ENCODE data around the gene ZBTB45.
"Not testable (repeated sequence)": the region's sequence is repeated elsewhere in the genome, so short reads cannot be mapped to it uniquely, and the experiment has no call there.

ZBTB45 gene

GRCh38 chr19:58513213-58513693 lies 6.4 kb downstream of the ZBTB45 start:
- DNase-seq (ENCODE audit: extremely low read depth in 1 of 2, low read depth in 1 of 2), result no peak

- no peak for DNase-seq (ENCODE audit: extremely low read depth in 1 of 2, low read depth in 1 of 2)
These were observed 8.0 kb downstream of the ZBTB45 start, which contains the start of gene SLC27A5 for GRCh38 chr19:58511353-58512208. Gene SLC27A5, minus strand, starts transcription at chr19:58511992. Its CDS starts 37 bp downstream, at chr19:58511955.

GRCh38 chr19:58510084-58510862 lies 9.3 kb downstream of the ZBTB45 start:
- no peak for DNase-seq (ENCODE audit: extremely low read depth in 1 of 2, low read depth in 1 of 2)

GRCh38 chr19:58509731-58510083 lies 9.9 kb downstream of the ZBTB45 start:
- no peak for DNase-seq (ENCODE audit: extremely low read depth in 1 of 2, low read depth in 1 of 2)

GRCh38 chr19:58507602-58508223 lies 11.9 kb downstream of the ZBTB45 start:
- DNase-seq (ENCODE audit: extremely low read depth in 1 of 2, low read depth in 1 of 2), result not testable (repeated sequence)

- no peak for DNase-seq (ENCODE audit: extremely low read depth in 1 of 2, low read depth in 1 of 2)
These were observed 19.4 kb downstream of the ZBTB45 start for GRCh38 chr19:58500242-58500641.

GRCh38 chr19:58499021-58499927 lies 20.3 kb downstream of the ZBTB45 start:
- DNase-seq (ENCODE audit: extremely low read depth in 1 of 2, low read depth in 1 of 2), result peak; percentile 86 to 87

GRCh38 chr19:58498316-58499020 lies 21.1 kb downstream of the ZBTB45 start:
- DNase-seq (ENCODE audit: extremely low read depth in 1 of 2, low read depth in 1 of 2), result no peak

GRCh38 chr19:58497634-58498170 lies 21.9 kb downstream of the ZBTB45 start:
- DNase-seq (ENCODE audit: extremely low read depth in 1 of 2, low read depth in 1 of 2), result no peak

GRCh38 chr19:58492265-58492664 lies 27.3 kb downstream of the ZBTB45 start:
- no peak for DNase-seq (ENCODE audit: extremely low read depth in 1 of 2, low read depth in 1 of 2)

GRCh38 chr19:58491393-58491792 lies 28.2 kb downstream of the ZBTB45 start:
- DNase-seq (ENCODE audit: extremely low read depth in 1 of 2, low read depth in 1 of 2), result no peak

- DNase-seq (ENCODE audit: extremely low read depth in 1 of 2, low read depth in 1 of 2), result not testable (repeated sequence)
These were observed 35.3 kb downstream of the ZBTB45 start for GRCh38 chr19:58484349-58484748.

- DNase-seq (ENCODE audit: extremely low read depth in 1 of 2, low read depth in 1 of 2), result no peak
These were observed 35.8 kb downstream of the ZBTB45 start for GRCh38 chr19:58483776-58484175.

GRCh38 chr19:58482372-58482771 lies 37.2 kb downstream of the ZBTB45 start:
- DNase-seq (ENCODE audit: extremely low read depth in 1 of 2, low read depth in 1 of 2), result no peak

- no peak for DNase-seq (ENCODE audit: extremely low read depth in 1 of 2, low read depth in 1 of 2)
These were observed 38.8 kb downstream of the ZBTB45 start for GRCh38 chr19:58480831-58481230.

- DNase-seq (ENCODE audit: extremely low read depth in 1 of 2, low read depth in 1 of 2), result no peak
These were observed 39.2 kb downstream of the ZBTB45 start for GRCh38 chr19:58480481-58480830.

GRCh38 chr19:58479736-58480480 lies 39.7 kb downstream of the ZBTB45 start:
- DNase-seq (ENCODE audit: extremely low read depth in 1 of 2, low read depth in 1 of 2), result no peak

- DNase-seq (ENCODE audit: extremely low read depth in 1 of 2, low read depth in 1 of 2), result no peak
These were observed 40.3 kb downstream of the ZBTB45 start for GRCh38 chr19:58479303-58479702.

- no peak for DNase-seq (ENCODE audit: extremely low read depth in 1 of 2, low read depth in 1 of 2)
These were observed 41.7 kb downstream of the ZBTB45 start for GRCh38 chr19:58477871-58478270.
